ENCODE data around the gene SPDYC. TPM values are rescaled to one million over a fixed set of nuclear protein-coding genes. Genes with fewer than 3 reads are reported as not detected.
"Not testable (repeated sequence)": the region's sequence is repeated elsewhere in the genome, so short reads cannot be mapped to it uniquely, and the experiment has no call there.

Gene SPDYC
- polyA plus RNA-seq, 1 experiment: not detected

- Histone ChIP-seq H3K4me3 (ENCODE audit: low read depth, low read length) (no peak overlapping the region), H3K27ac (ENCODE audit: low read depth, low read length) (no peak overlapping the region), H3K27me3 (ENCODE audit: control insufficient read depth, insufficient read depth, low read length) (peaks cover 20% of the 10 kb centered on the region), H3K9me3 (ENCODE audit: control insufficient read depth, insufficient read depth, low read length) (no peaks in the 10 kb centered on the region; the same call in 1 of the 2 replicates)
- ChIA-PET CTCF (no interaction called here), POLR2A (no interaction called here)
- no peak for TF ChIP-seq CTCF (IDR thresholded peaks at IDR 0.05; ENCODE audit: low read depth, low read length)
- no peak for DNase-seq (ENCODE audit: low read depth, low spot score)
Measured at GRCh38 chr11:65141896-65142494, 28.0 kb upstream of the SPDYC start.

DNA sequence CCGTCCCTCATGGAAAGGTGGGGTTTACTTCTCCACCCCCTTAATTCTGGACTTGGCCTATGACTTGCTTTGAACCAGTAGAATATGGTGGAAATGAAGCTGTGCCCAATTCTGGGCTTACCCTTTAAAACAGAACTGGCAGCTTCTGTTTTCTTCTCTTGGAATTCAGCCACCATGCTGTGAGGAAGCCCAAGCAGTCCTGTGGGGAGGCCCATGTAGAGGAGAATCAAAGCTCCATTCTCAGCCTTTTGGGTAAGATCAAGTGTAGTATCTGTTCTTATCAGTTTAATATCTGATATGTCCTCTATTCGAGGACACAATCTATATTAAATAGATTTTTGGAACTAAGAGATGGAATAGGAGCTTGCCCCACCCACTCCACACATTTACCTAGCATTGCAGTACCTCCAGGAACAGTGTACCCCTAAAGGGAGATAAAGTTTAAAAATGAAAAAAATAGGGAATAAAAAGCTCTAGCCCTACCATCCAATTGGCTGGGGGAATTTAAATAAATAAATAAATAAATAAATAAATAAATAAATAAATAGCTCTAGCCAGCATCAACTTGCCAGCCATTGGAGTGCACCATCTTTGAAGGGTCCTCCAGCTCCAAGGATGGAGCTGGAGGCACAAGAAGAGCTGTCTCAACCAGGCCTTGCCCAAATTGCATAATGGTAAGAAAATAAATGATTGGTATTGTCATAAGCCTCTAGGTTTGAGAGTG lies 22.5 kb upstream of the SPDYC start:
- TF ChIP-seq CTCF (IDR thresholded peaks at IDR 0.05; ENCODE audit: low read depth, low read length): no peak
- POLR2A ChIA-PET: no interaction called here
- Histone ChIP-seq H3K27ac (ENCODE audit: low read depth, low read length) (no peak overlapping the region), H3K4me3 (ENCODE audit: low read depth, low read length) (no peak overlapping the region), H3K27me3 (ENCODE audit: control insufficient read depth, insufficient read depth, low read length) (peaks cover 8% of the 10 kb centered on the region), H3K9me3 (ENCODE audit: control insufficient read depth, insufficient read depth, low read length) (peaks cover 2% of the 10 kb centered on the region; the same call in 1 of the 2 replicates)
- DNase-seq (ENCODE audit: low read depth, low spot score): no peak
- CTCF ChIA-PET: interaction anchor here (0.6 to 0.8 kb wide), 2 partner anchors 18 to 103 kb away, joined by 3 read pairs; no protein-coding TSS in a partner anchor

DNA sequence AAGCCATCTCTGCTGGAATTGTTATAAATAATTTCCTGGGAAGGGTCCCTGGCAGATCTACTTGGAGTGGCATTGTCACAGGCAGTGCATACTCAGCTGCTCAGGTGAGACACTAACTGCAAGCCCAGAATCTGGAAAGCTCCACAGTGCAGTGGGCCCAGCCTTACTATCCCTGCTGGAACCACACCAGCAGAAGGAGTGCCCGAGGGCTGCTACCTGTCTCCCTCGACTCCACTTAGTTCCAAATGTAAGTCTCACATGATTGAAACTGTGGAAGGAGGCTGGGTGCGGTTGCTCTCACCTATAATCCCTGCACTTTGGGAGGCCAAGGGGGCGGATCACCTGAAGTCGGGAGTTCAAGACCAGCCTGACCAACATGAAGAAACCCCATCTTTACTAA lies 21.4 kb upstream of the SPDYC start:
- Histone ChIP-seq H3K27ac (ENCODE audit: low read depth, low read length) (no peak overlapping the region), H3K4me3 (ENCODE audit: low read depth, low read length) (no peak overlapping the region), H3K27me3 (ENCODE audit: control insufficient read depth, insufficient read depth, low read length) (peaks cover 8% of the 10 kb centered on the region), H3K9me3 (ENCODE audit: control insufficient read depth, insufficient read depth, low read length) (peaks cover 2% of the 10 kb centered on the region; the same call in 1 of the 2 replicates)
- POLR2A ChIA-PET: interaction anchor here (0.6 kb wide), 1 partner anchor 31 kb away, joined by 3 read pairs; no protein-coding TSS in a partner anchor
- TF ChIP-seq CTCF (IDR thresholded peaks at IDR 0.05; ENCODE audit: low read depth, low read length): no peak
- CTCF ChIA-PET: no interaction called here
- DNase-seq (ENCODE audit: low read depth, low spot score): no peak

DNA sequence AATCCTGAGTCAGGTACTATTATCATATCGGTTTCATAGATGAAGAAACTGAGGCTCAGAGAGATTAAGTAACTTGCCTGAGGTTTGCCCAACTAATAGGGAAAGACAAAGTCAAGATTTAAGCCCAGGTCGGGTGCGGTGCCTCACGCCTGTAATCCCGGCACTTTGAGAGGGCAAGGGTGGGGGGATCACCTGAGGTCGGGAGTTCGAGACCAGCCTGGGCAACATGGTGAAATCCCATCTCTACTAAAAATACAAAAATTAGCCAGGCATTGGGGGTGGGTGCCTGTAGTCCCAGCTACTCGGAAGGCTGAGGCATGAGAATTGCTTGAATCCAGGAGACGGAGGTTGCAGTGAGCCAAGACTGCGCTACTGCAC lies 19.9 kb upstream of the SPDYC start:
- peak overlapping the region; percentile 21 for H3K27ac ChIP-seq (ENCODE audit: low read depth, low read length)
- CTCF ChIA-PET: interaction anchor here (0.7 kb wide), 1 partner anchor 12 kb away, joined by 4 read pairs; no protein-coding TSS in a partner anchor
- not testable (repeated sequence) for H3K27me3 ChIP-seq (ENCODE audit: control insufficient read depth, insufficient read depth, low read length); DNase-seq (ENCODE audit: low read depth, low spot score); H3K4me3 ChIP-seq (ENCODE audit: low read depth, low read length); H3K9me3 ChIP-seq (ENCODE audit: control insufficient read depth, insufficient read depth, low read length)
- POLR2A ChIA-PET: interaction anchor here (0.7 kb wide), 1 partner anchor 37 kb away, joined by 3 read pairs; no protein-coding TSS in a partner anchor

GRCh38 chr11:65150509-65151299 lies 19.3 kb upstream of the SPDYC start:
- ChIA-PET POLR2A (interaction anchor here (0.7 kb wide), 1 partner anchor 37 kb away, joined by 3 read pairs; no protein-coding TSS in a partner anchor), CTCF (interaction anchor here (0.7 to 1.7 kb wide), 2 partner anchors 11 to 13 kb away, joined by 4 to 5 read pairs; no protein-coding TSS in a partner anchor)
- DNase-seq (ENCODE audit: low read depth, low spot score): no peak
- TF ChIP-seq CTCF (IDR thresholded peaks at IDR 0.05; ENCODE audit: low read depth, low read length): no peak
- peak overlapping the region; percentile 21 for H3K27ac ChIP-seq (ENCODE audit: low read depth, low read length)
- peaks cover 2% of the 10 kb centered on the region; the same call in 1 of the 2 replicates for H3K9me3 ChIP-seq (ENCODE audit: control insufficient read depth, insufficient read depth, low read length)
- peaks cover 7% of the 10 kb centered on the region for H3K27me3 ChIP-seq (ENCODE audit: control insufficient read depth, insufficient read depth, low read length)
- no peak overlapping the region for H3K4me3 ChIP-seq (ENCODE audit: low read depth, low read length)
